Natural killer cell (primary cell): ENCODE results near the gene NR6A1. TPM values are rescaled to one million over a fixed set of nuclear protein-coding genes. Genes with fewer than 3 reads are reported as not detected.

Experiments used
- ATAC-seq, 3 donors: fragments of 150-1000 bp in 2 of 3; fragments of 200-7000 bp in 1 of 3; cut with Tn5 transposase; 1 replicate in 1 of 3; 2 replicates in 2 of 3; pipeline ENCODE4 v1.10.0; 2021; ENCODE audit warnings: mild to moderate bottlenecking in 2 of 3, moderate library complexity in 2 of 3
- DNase-seq, 2 donors: peaks; one replicate each; pipeline versions ENCODE4 v3.0.0 to v3.0.0-alpha.2; 2013 to 2021; ENCODE audit warnings: mixed read lengths in 1 of 2
- H3K27ac ChIP-seq: one replicate; pipeline ENCODE4 v1.5.1; 2013; ENCODE audit warnings: mild to moderate bottlenecking, low read length
- H3K27me3 ChIP-seq: one replicate; pipeline ENCODE4 v1.6.1; 2013; ENCODE audit warnings: low read length; ENCODE audit not compliant: control insufficient read depth, insufficient read depth
- H3K36me3 ChIP-seq: one replicate; pipeline ENCODE4 v1.6.1; 2013; ENCODE audit warnings: low read length; ENCODE audit not compliant: control insufficient read depth, insufficient read depth
- H3K4me1 ChIP-seq: one replicate; pipeline ENCODE4 v1.6.1; 2013; ENCODE audit warnings: low read length; ENCODE audit not compliant: control insufficient read depth, insufficient read depth
- H3K4me3 ChIP-seq: one replicate; pipeline ENCODE4 v1.5.1; 2013; ENCODE audit warnings: low read length
- H3K9me3 ChIP-seq: one replicate; pipeline ENCODE4 v1.6.1; 2013; ENCODE audit warnings: low read length; ENCODE audit not compliant: control insufficient read depth, insufficient read depth
- H3K27ac Mint-ChIP-seq, 2 donors: one replicate each; pipeline ENCODE4 v1.8.0; 2022; ENCODE audit warnings: mild to moderate bottlenecking in 2 of 2, mixed read lengths in 2 of 2, moderate library complexity in 1 of 2
- H3K27me3 Mint-ChIP-seq, 2 donors: one replicate each; pipeline ENCODE4 v1.8.0; 2022; ENCODE audit warnings: low read depth in 2 of 2, mixed read lengths in 2 of 2
- H3K36me3 Mint-ChIP-seq: one replicate; pipeline ENCODE4 v1.8.0; 2022; ENCODE audit warnings: mixed read lengths
- H3K4me1 Mint-ChIP-seq, 2 donors: one replicate each; pipeline ENCODE4 v1.8.0; 2022; ENCODE audit warnings: mixed read lengths in 2 of 2
- H3K4me3 Mint-ChIP-seq: one replicate; pipeline ENCODE4 v1.8.0; 2022; ENCODE audit warnings: mild to moderate bottlenecking, moderate library complexity, mixed read lengths
- H3K9me3 Mint-ChIP-seq, 2 donors: one replicate each; pipeline ENCODE4 v1.8.0; 2022; ENCODE audit warnings: mixed read lengths in 2 of 2
- WGBS: methylation state at CpG from one replicate; pipeline ENCODE4 v1.1.7; 2013; ENCODE audit warnings: missing lambda C conversion rate; ENCODE audit not compliant: insufficient coverage; 5-methylcytosine and 5-hydroxymethylcytosine counted together
- intact Hi-C: fragments of 100-400 bp; cut with micrococcal nuclease; formaldehyde crosslinking; loops from one replicate; pipeline ENCODE4 v1.14.2; 2022
- total RNA-seq, 4 donors: library from RNA; stranded (reverse); fragments of 120-200 nt in 1 of 4; gene quantifications; one replicate each; pipeline versions ENCODE4 v1.2.3 to v1.2.4, GENCODE V29; 2013 to 2022
- TF ChIP-seq, protein P1 (sequence below): fragments of 200-600 bp; IDR thresholded peaks from one replicate; pipeline ENCODE4 v1.8.0; 2022; ENCODE audit warnings: antibody characterized with exemption

NR6A1 gene
- total RNA-seq, 3 donors from 2014 or later (not counting 1 experiment from before 2014, with no cell fraction given): 0.07 to 0.75 (median 0.49) TPM

DNA sequence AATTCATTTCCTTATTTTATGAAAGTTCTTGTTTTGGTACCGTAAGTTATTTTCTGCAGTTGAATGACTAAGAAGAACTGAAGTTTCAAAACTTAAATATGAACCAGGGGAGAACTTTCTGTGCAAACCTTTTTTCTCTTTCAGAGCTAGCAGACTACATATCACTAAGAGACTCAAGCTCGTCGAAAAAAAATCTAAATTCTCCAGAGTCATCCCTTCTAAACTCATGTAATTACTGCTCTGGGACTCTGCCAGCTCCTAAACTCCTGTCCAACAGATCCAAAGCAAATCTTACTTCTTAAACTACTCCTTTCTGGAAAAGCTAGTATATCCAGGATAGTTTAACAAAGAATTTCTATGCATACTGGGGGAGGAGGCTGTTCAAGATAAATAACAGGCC lies 176.9 kb downstream of the NR6A1 start:
- Mint-ChIP-seq H3K9me3 (no peaks in the 10 kb centered on the region), H3K27me3 (peaks cover 8 to 42% of the 10 kb centered on the region in 2 donors), H3K4me1 (no peaks in the 10 kb centered on the region), H3K27ac (no peak overlapping the region), H3K4me3 (no peak overlapping the region), H3K36me3 (no peaks in the 10 kb centered on the region)
- Histone ChIP-seq H3K4me3 (no peak overlapping the region), H3K9me3 (no peaks in the 10 kb centered on the region), H3K27ac (no peak overlapping the region), H3K4me1 (no peaks in the 10 kb centered on the region), H3K36me3 (no peaks in the 10 kb centered on the region), H3K27me3 (peaks cover 3% of the 10 kb centered on the region)
- no peak for ATAC-seq
- no peak for DNase-seq
- intact Hi-C loops: no loop called here
- TF ChIP-seq, protein P1, sequence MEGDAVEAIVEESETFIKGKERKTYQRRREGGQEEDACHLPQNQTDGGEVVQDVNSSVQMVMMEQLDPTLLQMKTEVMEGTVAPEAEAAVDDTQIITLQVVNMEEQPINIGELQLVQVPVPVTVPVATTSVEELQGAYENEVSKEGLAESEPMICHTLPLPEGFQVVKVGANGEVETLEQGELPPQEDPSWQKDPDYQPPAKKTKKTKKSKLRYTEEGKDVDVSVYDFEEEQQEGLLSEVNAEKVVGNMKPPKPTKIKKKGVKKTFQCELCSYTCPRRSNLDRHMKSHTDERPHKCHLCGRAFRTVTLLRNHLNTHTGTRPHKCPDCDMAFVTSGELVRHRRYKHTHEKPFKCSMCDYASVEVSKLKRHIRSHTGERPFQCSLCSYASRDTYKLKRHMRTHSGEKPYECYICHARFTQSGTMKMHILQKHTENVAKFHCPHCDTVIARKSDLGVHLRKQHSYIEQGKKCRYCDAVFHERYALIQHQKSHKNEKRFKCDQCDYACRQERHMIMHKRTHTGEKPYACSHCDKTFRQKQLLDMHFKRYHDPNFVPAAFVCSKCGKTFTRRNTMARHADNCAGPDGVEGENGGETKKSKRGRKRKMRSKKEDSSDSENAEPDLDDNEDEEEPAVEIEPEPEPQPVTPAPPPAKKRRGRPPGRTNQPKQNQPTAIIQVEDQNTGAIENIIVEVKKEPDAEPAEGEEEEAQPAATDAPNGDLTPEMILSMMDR: no peak
- 59% methylated on average over 3 of the region's 3 CpGs for WGBS

DNA sequence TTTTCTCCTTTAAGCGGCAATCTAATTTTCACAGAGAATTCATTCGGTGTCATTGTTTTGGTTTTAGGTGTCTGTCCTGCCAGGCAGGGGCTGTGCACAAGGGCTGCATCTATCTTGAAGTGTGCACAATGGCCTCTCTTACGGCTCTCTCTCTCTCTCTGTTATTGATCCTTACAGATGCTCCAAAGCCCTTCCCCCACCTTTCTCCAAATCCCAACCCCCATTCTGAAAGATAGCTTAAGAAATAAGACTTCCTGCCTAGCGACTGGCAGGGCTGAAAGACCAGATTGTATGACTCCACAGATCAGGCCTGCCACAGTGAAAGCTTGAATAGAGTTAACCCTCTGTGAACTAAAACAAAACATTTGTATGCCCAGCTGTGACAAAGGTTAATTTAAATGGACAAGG lies 177.5 kb downstream of the NR6A1 start:
- no peak overlapping the region for H3K4me3 Mint-ChIP-seq
- 64% methylated on average over 4 of the region's 4 CpGs for WGBS
- DNase-seq (no peak), ATAC-seq (no peak)
- H3K27me3 ChIP-seq: peaks cover 3% of the 10 kb centered on the region
- TF ChIP-seq, protein P1: no peak
- H3K4me1 ChIP-seq: no peaks in the 10 kb centered on the region
- H3K9me3 Mint-ChIP-seq: no peaks in the 10 kb centered on the region
- intact Hi-C loops: no loop called here
- no peak overlapping the region for H3K27ac Mint-ChIP-seq
- no peak overlapping the region for H3K27ac ChIP-seq
- H3K36me3 Mint-ChIP-seq: no peaks in the 10 kb centered on the region
- no peaks in the 10 kb centered on the region for H3K9me3 ChIP-seq
- H3K4me1 Mint-ChIP-seq: no peaks in the 10 kb centered on the region
- H3K4me3 ChIP-seq: no peak overlapping the region
- H3K36me3 ChIP-seq: no peaks in the 10 kb centered on the region
- peaks cover 6 to 42% of the 10 kb centered on the region in 2 donors for H3K27me3 Mint-ChIP-seq

DNA sequence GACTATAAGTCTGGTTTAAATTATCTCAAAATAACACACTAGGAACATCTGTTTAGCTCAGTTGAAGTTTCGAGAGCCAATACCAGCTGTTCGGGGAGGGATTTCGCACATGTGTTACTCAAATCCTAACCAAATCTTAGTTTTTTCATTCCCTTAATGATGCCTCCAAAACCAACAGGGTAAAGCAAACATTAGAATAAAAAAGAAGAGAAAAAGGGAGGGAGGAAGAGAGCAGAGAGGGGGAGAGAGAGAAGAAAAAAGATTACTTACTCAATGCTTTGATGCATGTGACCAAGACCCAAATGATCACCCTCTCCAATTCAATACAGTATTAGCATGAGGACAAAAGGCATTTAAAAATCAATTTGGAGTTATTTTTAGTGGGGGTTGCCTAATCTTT lies 177.9 kb downstream of the NR6A1 start:
- Mint-ChIP-seq H3K36me3 (no peaks in the 10 kb centered on the region), H3K9me3 (no peaks in the 10 kb centered on the region), H3K4me3 (no peak overlapping the region), H3K27me3 (peaks cover 5 to 42% of the 10 kb centered on the region in 2 donors), H3K4me1 (no peaks in the 10 kb centered on the region), H3K27ac (no peak overlapping the region)
- 89% methylated on average over 3 of the region's 3 CpGs for WGBS
- DNase-seq (no peak), ATAC-seq (no peak)
- H3K27me3 ChIP-seq: peaks cover 3% of the 10 kb centered on the region
- H3K9me3 ChIP-seq: no peaks in the 10 kb centered on the region
- no peaks in the 10 kb centered on the region for H3K4me1 ChIP-seq
- no peak overlapping the region for H3K27ac ChIP-seq
- intact Hi-C loops: no loop called here
- TF ChIP-seq, protein P1: no peak
- no peak overlapping the region for H3K4me3 ChIP-seq
- no peaks in the 10 kb centered on the region for H3K36me3 ChIP-seq

DNA sequence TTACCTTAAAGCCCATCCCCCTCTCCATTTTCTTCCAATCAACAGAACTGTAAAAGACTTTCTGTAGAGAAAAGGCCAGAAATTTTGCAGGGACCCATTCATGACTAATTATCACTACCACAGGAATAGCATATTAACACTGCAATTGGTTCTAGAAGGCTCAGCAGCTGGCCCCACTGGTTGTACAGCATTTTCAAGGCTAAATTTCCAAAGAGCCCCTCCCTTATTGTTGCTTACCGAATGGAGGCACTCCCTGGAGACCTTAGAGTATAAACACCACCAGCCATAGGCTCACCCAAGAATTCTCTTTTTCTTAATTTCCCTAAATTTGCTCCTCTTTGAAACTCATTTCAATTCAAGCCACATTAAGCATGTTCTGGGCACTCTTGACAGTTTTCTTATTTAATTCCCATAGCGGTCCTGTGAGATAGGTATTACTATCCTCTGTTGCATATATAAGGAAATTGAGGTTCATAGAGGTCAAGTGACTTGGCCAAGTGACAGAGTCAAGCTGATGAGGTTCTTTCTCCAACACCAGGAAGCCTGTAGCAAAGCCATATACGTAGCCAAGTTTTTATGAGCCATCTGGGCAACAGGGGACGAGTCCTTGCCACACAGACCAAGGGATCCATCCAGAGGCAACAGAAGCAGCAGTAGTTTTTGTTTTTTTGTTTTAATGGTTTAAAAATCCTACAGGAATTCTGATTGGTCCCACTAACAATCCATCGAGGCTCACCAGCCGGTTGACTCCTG lies 180.0 kb downstream of the NR6A1 start:
- no peaks in the 10 kb centered on the region for H3K4me1 ChIP-seq
- ATAC-seq (no peak), DNase-seq (no peak)
- Mint-ChIP-seq H3K9me3 (no peaks in the 10 kb centered on the region), H3K27me3 (peaks cover 6 to 27% of the 10 kb centered on the region in 2 donors), H3K4me1 (no peaks in the 10 kb centered on the region), H3K4me3 (no peak overlapping the region), H3K27ac (no peak overlapping the region), H3K36me3 (no peaks in the 10 kb centered on the region)
- intact Hi-C loops: no loop called here
- H3K36me3 ChIP-seq: no peaks in the 10 kb centered on the region
- TF ChIP-seq, protein P1: no peak
- H3K4me3 ChIP-seq: no peak overlapping the region
- no peaks in the 10 kb centered on the region for H3K27me3 ChIP-seq
- no peak overlapping the region for H3K27ac ChIP-seq
- no peaks in the 10 kb centered on the region for H3K9me3 ChIP-seq
- WGBS: 96% methylated on average over 5 of the region's 6 CpGs
